ENCODE data around the gene ARGFX. TPM values are rescaled to one million over a fixed set of nuclear protein-coding genes. Genes with fewer than 3 reads are reported as not detected.

ARGFX gene
- not detected in 5 replicates for total RNA-seq (2022; extraction: Qiagen RNA extraction; ENCODE audit: low read depth)

DNA sequence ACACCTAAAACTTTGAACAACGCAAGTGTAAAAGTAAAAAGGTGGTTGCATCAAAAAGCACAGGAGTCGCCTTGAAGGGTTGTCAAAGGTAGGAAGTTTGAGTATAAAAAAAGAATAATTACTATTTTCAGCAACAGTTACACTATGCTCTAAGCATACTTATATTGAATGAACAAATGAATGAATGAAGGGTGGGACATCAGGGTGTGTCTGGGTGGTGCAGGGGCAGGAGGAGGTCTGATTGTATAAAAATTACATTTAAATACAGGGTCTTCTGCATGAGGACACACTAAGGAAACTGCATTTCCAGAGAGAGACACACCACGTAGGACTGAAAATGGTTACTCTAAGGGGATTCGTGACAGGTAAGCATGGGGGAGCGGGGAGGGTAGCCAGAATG lies at the start of gene ARGFX:
Gene ARGFX (plus strand): TSS at position 301 of the 400 bp plus-strand sequence. CDS start 2,765 bp downstream, outside the sequence.

DNA sequence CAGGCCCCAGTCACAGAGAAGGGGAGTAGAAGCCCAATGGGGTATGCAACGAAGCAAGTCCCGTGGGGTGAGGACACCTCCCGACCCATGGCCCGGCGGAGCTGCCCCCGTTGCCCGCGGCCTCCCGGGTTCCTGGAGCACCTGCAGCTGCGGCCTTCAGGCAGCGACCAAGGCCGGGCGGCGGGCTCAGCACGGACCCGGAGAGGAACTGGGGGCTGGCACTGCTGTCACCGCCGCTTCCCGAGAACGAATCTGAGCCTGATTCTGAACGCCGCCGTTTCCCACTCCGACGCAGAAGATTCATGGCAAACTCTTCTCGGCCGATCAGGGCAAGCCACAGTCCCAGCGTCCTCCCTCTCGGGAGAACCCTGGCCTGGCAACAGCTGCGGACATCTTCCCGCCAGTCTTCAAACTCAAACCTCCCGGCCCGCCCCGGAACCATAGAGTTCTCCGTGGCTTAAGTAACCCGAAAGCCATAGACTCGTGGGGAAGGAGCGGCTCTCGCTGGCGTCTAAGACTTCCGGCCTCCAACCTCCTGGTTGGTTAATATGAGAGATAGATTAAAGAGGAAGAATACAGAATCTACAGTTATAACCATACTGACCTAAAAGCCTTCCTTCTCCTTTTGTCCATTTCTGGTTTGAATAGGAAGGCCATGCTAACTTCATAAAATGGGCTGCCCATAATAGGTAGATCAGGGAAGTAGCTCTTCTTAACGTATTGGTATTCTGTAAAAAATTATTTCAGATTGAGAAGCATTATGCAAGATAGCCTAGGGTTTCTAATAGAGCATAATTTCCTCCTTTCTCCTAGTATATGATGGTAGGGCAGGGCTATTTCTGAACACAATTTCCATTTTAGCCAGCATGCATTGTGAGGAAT lies 21.9 kb upstream of the ARGFX start, which contains the start of gene POLQ:
Gene POLQ (minus strand): TSS at position 415 of the 882 bp plus-strand sequence. CDS start 111 bp downstream, at position 304.

DNA sequence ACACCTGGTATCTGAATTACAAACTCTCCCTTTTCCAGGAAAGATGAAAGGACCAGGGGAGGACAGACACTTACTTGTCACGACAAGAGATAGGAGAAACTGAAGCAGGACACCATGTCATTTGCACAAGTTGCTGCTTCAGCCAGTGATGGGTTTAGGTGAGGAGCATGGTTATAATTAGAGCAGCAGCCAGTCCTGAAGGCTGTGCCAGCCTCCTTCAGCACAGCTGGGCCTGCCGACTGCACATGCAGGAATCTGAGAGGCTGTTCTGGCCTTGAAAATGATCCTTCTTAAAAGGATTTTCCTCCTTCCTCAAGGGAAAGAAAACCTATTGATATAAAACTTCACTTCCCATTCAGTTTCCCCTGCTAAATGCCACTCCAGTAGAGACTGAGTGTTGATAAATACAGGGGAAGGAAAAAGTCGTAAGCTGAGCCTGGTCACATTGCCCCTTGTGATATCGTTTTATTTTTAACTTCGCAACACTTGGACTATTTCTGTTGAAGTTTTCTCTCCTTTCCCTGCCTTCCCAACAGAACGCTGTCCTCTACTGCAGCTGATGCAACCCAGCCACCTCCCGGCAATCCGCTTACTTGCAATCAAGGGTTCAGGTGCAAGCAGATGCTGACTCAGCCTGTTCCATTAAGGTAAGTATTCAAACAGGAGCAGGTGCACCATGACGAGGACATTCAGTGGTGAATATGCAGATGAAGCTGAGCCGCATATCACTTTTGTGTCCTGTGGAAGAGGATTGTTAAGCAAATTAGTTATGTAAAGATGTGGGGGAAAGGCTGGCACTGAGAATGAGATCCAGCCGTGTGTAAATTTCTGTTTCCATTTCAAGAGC lies 25.3 kb downstream of the ARGFX start, which contains the start of gene FBXO40:
Gene FBXO40 (plus strand): TSS at position 524 of the 847 bp plus-strand sequence. CDS start 27,197 bp downstream, outside the sequence.

Other genes starting within 250 kb of the ARGFX start
- gene POLQ, start 22.0 kb upstream of the ARGFX start, total RNA-seq (2022; extraction: Qiagen RNA extraction; ENCODE audit: low read depth): 7.0 to 8.3 TPM (median 7.5 TPM) in 5 replicates
- gene FBXO40, start 25.4 kb downstream of the ARGFX start, total RNA-seq (2022; extraction: Qiagen RNA extraction; ENCODE audit: low read depth): not detected in 5 replicates
- gene HCLS1, start 93.0 kb downstream of the ARGFX start, total RNA-seq (2022; extraction: Qiagen RNA extraction; ENCODE audit: low read depth): 0.07 to 0.20 TPM (median 0.16 TPM) in 4 of 5 replicates, not detected in the other
- 14.8 to 20.1 TPM (median 18.5 TPM) in 5 replicates for gene GOLGB1, start 181.8 kb downstream of the ARGFX start, total RNA-seq (2022; extraction: Qiagen RNA extraction; ENCODE audit: low read depth)

Data from A549 treated with DMSO at 1 μM for 4 hours (cell line).